Glutamatergic neuron (in vitro differentiated cells): ENCODE results near the gene ATP7B. TPM values are rescaled to one million over a fixed set of nuclear protein-coding genes. Genes with fewer than 3 reads are reported as not detected.
A peak's percentile ranks its signal among the peaks of the same experiment; 100 is the strongest.

Experiments
- DNase-seq: peaks from one replicate; pipeline ENCODE4 v3.0.0; 2022
- H3K27ac Mint-ChIP-seq: one replicate; pipeline ENCODE4 v1.8.0; 2020; ENCODE audit warnings: mild to moderate bottlenecking, mixed read lengths, inconsistent platforms; ENCODE audit not compliant: unreplicated experiment
- H3K27me3 Mint-ChIP-seq: one replicate; pipeline ENCODE4 v1.8.0; 2020; ENCODE audit warnings: mild to moderate bottlenecking, moderate library complexity, mixed read lengths, inconsistent platforms; ENCODE audit not compliant: unreplicated experiment
- H3K36me3 Mint-ChIP-seq: one replicate; pipeline ENCODE4 v1.8.0; 2020; ENCODE audit warnings: mild to moderate bottlenecking, mixed read lengths, inconsistent platforms; ENCODE audit not compliant: unreplicated experiment
- H3K4me1 Mint-ChIP-seq: one replicate; pipeline ENCODE4 v1.8.0; 2020; ENCODE audit warnings: mild to moderate bottlenecking, low read depth, mixed read lengths, inconsistent platforms; ENCODE audit not compliant: unreplicated experiment
- H3K4me3 Mint-ChIP-seq: one replicate; pipeline ENCODE4 v1.8.0; 2020; ENCODE audit warnings: mild to moderate bottlenecking, mixed read lengths, inconsistent platforms; ENCODE audit not compliant: unreplicated experiment
- H3K9me3 Mint-ChIP-seq: one replicate; pipeline ENCODE4 v1.8.0; 2020; ENCODE audit warnings: mild to moderate bottlenecking, moderate library complexity, mixed read lengths, inconsistent platforms; ENCODE audit not compliant: unreplicated experiment
- total RNA-seq: library from RNA; stranded (reverse); fragmentation: NEBNext Ultra II Directional; extraction: Animal tissue kit (Norgen Biotek cat#: 25700); gene quantifications from one replicate; pipeline ENCODE4 v1.2.1, GENCODE V29; 2021; ENCODE audit not compliant: unreplicated experiment
- TF ChIP-seq, protein P1 (sequence below): fragments of 200-600 bp; sonication (generic); IDR thresholded peaks from one replicate; pipeline ENCODE4 v1.5.0; 2021; ENCODE audit not compliant: partially characterized antibody, unreplicated experiment

ATP7B gene
- total RNA-seq, 1 donor from 2014 or later: 17.4 TPM

DNA sequence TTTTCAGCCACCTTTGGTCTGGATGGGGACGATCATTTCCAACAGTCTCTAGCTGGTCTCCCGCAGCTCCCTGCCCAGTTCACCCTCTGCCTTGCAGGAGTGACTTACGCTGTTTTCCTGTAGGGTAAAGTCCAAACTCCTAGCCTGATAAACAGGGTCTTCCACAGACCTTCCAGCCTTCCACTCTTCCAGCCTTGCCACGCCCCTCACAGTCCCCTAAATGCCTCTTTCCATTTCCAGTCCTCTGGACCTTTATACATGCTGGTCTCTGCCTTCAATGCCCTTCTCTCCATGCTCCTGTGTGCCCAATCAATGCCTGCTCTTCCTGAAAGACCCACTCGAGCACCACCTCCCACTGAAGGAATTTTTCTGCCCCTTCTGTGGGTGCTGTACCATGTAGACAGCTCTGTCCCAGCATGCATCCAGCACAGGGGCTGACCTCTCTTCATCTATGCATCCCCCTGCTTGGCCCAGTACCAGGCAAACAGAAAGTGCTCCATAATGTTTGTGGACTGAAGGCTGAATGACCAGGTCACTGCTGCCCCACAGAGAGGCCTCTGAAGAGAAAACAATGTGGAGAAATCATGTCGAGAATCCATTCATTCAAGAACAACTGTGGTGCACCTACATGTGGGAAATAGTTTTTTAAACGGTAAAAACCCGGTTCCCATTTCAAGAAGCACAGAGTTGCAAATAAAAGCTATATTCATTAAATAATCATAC lies 4.6 kb downstream of the ATP7B start:
- peaks cover 8% of the 10 kb centered on the region for H3K27me3 Mint-ChIP-seq
- TF ChIP-seq, protein P1, sequence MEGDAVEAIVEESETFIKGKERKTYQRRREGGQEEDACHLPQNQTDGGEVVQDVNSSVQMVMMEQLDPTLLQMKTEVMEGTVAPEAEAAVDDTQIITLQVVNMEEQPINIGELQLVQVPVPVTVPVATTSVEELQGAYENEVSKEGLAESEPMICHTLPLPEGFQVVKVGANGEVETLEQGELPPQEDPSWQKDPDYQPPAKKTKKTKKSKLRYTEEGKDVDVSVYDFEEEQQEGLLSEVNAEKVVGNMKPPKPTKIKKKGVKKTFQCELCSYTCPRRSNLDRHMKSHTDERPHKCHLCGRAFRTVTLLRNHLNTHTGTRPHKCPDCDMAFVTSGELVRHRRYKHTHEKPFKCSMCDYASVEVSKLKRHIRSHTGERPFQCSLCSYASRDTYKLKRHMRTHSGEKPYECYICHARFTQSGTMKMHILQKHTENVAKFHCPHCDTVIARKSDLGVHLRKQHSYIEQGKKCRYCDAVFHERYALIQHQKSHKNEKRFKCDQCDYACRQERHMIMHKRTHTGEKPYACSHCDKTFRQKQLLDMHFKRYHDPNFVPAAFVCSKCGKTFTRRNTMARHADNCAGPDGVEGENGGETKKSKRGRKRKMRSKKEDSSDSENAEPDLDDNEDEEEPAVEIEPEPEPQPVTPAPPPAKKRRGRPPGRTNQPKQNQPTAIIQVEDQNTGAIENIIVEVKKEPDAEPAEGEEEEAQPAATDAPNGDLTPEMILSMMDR: no peak
- peaks cover 6% of the 10 kb centered on the region for H3K9me3 Mint-ChIP-seq
- no peak overlapping the region for H3K27ac Mint-ChIP-seq
- no peaks in the 10 kb centered on the region for H3K36me3 Mint-ChIP-seq
- H3K4me3 Mint-ChIP-seq: peak overlapping the region; percentile 4
- peaks cover 7% of the 10 kb centered on the region for H3K4me1 Mint-ChIP-seq
- DNase-seq: no peak

DNA sequence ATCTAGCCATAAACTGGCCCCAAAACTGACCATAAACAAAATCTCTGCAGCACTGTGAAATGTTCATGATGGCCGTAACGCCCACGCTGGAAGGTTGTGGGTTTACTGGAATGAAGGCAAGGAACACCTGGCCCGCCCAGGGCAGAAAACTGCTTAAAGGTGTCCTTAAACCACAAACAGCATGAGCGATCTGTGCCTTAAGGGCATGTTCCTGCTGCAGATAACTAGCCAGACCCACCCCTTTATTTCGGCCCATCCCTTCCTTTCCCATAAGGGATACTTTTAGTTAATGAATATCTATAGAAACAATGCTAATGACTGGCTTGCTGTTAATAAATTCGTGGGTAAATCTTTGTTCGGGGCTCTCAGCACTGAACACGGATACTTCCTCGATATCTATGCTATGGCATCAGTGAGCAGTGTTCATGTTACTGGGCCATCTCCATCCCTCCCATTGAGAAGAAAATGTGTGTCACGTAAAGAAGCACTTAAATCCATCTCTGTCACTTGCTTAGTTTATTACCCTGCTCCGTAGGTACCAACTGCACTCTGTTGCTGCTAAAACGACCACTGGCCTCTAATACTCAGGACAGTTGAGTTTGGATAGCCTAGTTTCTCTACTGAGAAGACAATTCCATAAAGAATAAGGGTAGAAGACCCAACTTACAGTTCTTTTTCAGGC lies 5.3 kb downstream of the ATP7B start:
- peaks cover 6% of the 10 kb centered on the region for H3K4me1 Mint-ChIP-seq

DNA sequence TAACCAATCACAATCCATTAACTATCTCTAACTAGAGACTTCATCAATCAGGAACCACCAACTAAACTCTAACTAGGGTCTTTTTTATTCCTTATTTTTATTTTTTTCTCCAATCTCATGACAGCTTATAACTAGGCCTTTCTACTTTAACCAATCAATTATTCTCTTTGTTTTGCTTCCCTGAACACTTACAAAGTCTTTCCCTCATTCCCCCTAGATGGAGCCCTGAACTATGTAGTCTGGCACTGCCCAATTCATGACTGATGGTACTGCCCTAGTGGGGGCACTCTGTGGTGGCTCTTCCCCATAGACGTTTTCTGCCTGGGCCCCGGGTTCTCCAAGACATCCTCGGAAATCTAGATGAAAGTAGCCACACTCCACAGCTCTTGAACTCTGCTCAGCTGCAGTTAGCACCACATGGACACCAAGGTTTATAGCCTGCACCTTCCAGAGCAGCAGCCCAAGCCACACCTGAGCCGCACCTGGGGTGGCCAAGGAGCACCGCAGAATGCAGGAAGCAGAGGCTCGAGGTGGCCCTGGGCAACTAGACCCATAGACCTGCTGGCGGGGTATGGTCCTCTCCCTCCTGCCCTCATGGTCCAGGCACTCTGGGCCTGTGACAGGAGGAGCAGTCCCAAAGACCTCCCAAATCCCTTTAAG lies 6.6 kb downstream of the ATP7B start:
- Mint-ChIP-seq H3K4me3 (no peak overlapping the region), H3K36me3 (no peaks in the 10 kb centered on the region), H3K9me3 (peaks cover 6% of the 10 kb centered on the region), H3K27me3 (peaks cover 3% of the 10 kb centered on the region), H3K4me1 (peaks cover 11% of the 10 kb centered on the region), H3K27ac (peak overlapping the region; percentile 44)
- TF ChIP-seq, protein P1: no peak
- DNase-seq: no peak

More for the DNA sequence above, 5.3 kb downstream of the ATP7B start:
- peaks cover 6% of the 10 kb centered on the region for H3K9me3 Mint-ChIP-seq
- H3K27ac Mint-ChIP-seq: no peak overlapping the region
- H3K4me3 Mint-ChIP-seq: no peak overlapping the region
- H3K27me3 Mint-ChIP-seq: peaks cover 4% of the 10 kb centered on the region
- no peaks in the 10 kb centered on the region for H3K36me3 Mint-ChIP-seq
- TF ChIP-seq, protein P1: no peak
- DNase-seq: no peak

DNA sequence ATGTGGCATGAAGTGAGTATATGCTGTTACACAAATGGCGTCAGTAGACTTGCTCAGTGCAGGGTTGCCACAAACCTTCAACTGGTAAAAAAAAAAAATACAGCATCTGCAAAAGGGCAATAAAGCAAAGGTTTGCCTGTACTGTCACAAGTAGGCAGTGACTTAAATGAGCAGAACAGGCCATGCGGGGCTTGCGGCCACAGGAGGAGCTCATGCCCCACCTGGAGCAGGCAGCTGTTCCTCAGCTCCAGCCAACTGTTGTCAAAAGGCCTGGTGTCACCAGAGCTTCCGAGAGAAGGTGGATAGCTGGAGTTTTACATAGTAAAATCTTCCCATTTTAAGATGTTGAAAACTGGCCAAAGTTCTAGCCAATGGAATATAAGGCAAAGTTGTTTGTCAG lies 7.7 kb downstream of the ATP7B start:
- Mint-ChIP-seq H3K27ac (no peak overlapping the region), H3K4me3 (no peak overlapping the region), H3K36me3 (no peaks in the 10 kb centered on the region), H3K4me1 (peaks cover 22% of the 10 kb centered on the region), H3K27me3 (peaks cover 3% of the 10 kb centered on the region), H3K9me3 (peaks cover 6% of the 10 kb centered on the region)
- TF ChIP-seq, protein P1: no peak
- DNase-seq: no peak
